IPS-20b (cell line): ENCODE results near the gene FCRL5.

ENCODE experiments used
- H3K27ac ChIP-seq: one replicate; pipeline ENCODE4 v1.5.1; 2013; ENCODE audit warnings: low read length
- H3K27me3 ChIP-seq: 2 replicates; pipeline ENCODE4 v1.6.1; 2013; ENCODE audit warnings: mild to moderate bottlenecking, low read length, inconsistent platforms; ENCODE audit not compliant: insufficient read depth
- H3K36me3 ChIP-seq: 2 replicates; pipeline ENCODE4 v1.6.1; 2013; ENCODE audit warnings: low read depth, mild to moderate bottlenecking, inconsistent platforms, low read length, moderate library complexity; ENCODE audit not compliant: insufficient read depth
- H3K4me1 ChIP-seq: 2 replicates; pipeline ENCODE4 v1.6.1; 2013; ENCODE audit warnings: mild to moderate bottlenecking, control low read depth, inconsistent platforms, low read length, moderate library complexity; ENCODE audit not compliant: insufficient read depth
- H3K4me3 ChIP-seq: 2 replicates; pipeline ENCODE4 v1.5.1; 2013; ENCODE audit warnings: mild to moderate bottlenecking, low read length, inconsistent platforms
- H3K9ac ChIP-seq: 2 replicates; pipeline ENCODE4 v1.6.1; 2013; ENCODE audit warnings: low read depth, mild to moderate bottlenecking, inconsistent platforms, low read length, moderate library complexity
- H3K9me3 ChIP-seq: 2 replicates; pipeline ENCODE4 v1.6.1; 2013; ENCODE audit warnings: mild to moderate bottlenecking, low read depth, low read length, inconsistent platforms; ENCODE audit not compliant: insufficient read depth

FCRL5 gene

DNA sequence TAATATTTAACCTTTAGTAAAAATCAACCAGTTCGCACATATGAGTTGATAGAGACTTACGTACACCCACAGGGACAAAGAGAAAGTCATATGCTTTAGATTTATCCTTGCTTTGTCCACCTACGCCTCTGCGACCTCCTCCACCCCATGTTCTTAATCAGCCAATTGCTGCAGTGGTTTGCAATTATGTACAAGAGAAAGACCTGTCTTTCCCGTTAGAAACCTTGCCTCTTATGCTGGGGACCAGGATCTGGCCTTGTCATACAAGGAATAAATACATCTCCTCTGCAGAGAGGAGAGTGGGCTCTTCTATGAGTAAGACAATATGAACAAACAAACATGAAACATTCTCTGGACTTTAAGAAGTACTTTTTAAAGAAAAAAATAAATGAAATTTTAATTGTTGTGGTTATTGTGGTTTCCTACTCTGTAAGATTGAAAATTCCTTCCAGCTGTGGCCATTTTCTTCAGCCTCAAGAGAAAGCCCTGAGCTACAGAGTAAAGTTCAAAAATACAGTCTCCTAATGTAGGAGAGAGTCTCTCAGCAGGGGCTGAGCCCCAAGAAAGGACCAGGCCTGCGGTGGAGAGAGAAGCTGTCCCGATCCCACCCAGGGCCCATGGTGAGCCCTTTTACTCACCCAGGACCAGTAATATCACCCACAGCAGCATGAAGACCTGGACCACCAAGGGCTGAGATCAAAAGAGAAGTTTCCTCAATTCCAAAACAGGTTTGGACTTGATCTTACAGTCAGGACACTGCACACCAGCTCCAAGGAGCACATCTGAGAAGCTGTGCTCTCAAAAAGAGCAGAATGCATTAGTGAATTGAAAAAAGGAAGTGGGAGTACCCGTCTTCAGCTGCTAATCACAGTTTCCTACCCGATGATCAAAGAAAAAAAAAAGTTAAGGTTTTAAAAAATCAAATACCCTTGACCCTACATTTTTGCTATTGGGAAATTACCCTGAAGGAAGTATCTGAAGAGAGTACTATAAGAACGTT, at the start of gene FCRL5:
FCRL5 (minus strand) TSS at position 822 of the 1,000 bp plus-strand sequence; CDS start at position 669, 153 bp downstream.
- H3K36me3 ChIP-seq: no peaks in the 10 kb centered on the region
- H3K27ac ChIP-seq: no peak within 1 kb of the TSS
- no peaks in the 10 kb centered on the region for H3K4me1 ChIP-seq
- H3K4me3 ChIP-seq: no peak within 1 kb of the TSS
- H3K9ac ChIP-seq: no peak within 1 kb of the TSS
- no peaks in the 10 kb centered on the region for H3K9me3 ChIP-seq
- H3K27me3 ChIP-seq: no peaks in the 10 kb centered on the region

- no peaks in the 10 kb centered on the region for H3K27me3 ChIP-seq
- H3K9me3 ChIP-seq: no peaks in the 10 kb centered on the region
- no peak overlapping the region for H3K27ac ChIP-seq
- H3K4me3 ChIP-seq: no peak overlapping the region
- H3K9ac ChIP-seq: no peak overlapping the region
- no peaks in the 10 kb centered on the region for H3K36me3 ChIP-seq
- H3K4me1 ChIP-seq: no peaks in the 10 kb centered on the region
Measured at GRCh38 chr1:157600236-157600635, 47.9 kb upstream of the FCRL5 start.

- no peaks in the 10 kb centered on the region for H3K9me3 ChIP-seq
- H3K4me3 ChIP-seq: no peak within 1 kb of the TSS
- H3K27me3 ChIP-seq: no peaks in the 10 kb centered on the region
- H3K27ac ChIP-seq: no peak within 1 kb of the TSS
- H3K9ac ChIP-seq: no peak within 1 kb of the TSS
- no peaks in the 10 kb centered on the region for H3K4me1 ChIP-seq
- no peaks in the 10 kb centered on the region for H3K36me3 ChIP-seq
Measured at GRCh38 chr1:157597959-157598667, 45.8 kb upstream of the FCRL5 start, which contains the start of gene FCRL4. TSS of gene FCRL4 (minus strand) at chr1:157598085. CDS start at chr1:157597944, 141 bp downstream.

DNA sequence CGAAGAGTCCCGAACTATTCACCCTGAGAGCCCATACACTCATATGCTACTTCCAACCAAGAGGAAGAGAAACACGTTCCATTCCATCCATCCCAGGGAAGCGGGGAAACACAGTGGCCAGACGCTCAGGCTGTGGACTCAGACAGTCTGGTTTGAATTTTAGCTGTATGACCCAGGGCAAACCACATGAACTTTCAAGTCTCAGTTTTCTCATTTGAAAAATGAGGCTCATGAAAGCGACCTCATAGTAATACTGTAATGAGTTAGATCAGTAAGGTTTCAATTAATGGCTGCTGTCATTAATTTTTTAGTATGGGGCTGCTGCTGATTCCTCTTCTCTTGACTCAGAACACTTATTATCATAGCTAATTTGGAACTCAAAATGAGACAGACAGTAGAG, 44.1 kb upstream of the FCRL5 start:
- no peaks in the 10 kb centered on the region for H3K9me3 ChIP-seq
- H3K4me1 ChIP-seq: no peaks in the 10 kb centered on the region
- H3K27me3 ChIP-seq: no peaks in the 10 kb centered on the region
- H3K36me3 ChIP-seq: no peaks in the 10 kb centered on the region
- no peak overlapping the region for H3K4me3 ChIP-seq
- H3K27ac ChIP-seq: no peak overlapping the region
- H3K9ac ChIP-seq: no peak overlapping the region

GRCh38 chr1:157595356-157595755, 43.0 kb upstream of the FCRL5 start:
- Histone ChIP-seq H3K4me1 (no peaks in the 10 kb centered on the region), H3K9ac (no peak overlapping the region), H3K36me3 (no peaks in the 10 kb centered on the region), H3K9me3 (no peaks in the 10 kb centered on the region), H3K4me3 (no peak overlapping the region), H3K27me3 (no peaks in the 10 kb centered on the region), H3K27ac (no peak overlapping the region)

DNA sequence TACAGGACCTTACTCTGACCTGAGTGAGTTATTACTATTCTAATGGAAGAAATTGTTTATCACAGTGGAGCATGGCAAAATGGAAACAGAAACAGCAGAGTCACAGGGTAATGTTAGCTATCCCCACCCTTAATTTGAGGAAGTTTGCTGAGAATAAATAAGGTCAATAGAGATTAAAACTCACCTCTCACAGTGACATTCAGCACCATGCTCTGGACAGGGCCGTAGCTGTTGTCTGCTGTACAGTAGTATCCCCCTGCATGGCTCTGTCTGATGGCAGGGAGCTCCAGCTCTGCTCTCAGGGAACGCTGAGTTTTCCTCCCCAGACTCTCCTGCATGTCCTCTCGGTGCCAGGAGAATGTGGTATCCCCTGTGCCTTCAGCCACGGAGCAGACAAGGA, 33.7 kb upstream of the FCRL5 start:
- H3K27me3 ChIP-seq: no peaks in the 10 kb centered on the region
- no peak overlapping the region for H3K9ac ChIP-seq
- no peak overlapping the region for H3K27ac ChIP-seq
- H3K36me3 ChIP-seq: no peaks in the 10 kb centered on the region
- no peak overlapping the region for H3K4me3 ChIP-seq
- peaks cover 9% of the 10 kb centered on the region for H3K4me1 ChIP-seq
- H3K9me3 ChIP-seq: no peaks in the 10 kb centered on the region

- Histone ChIP-seq H3K4me1 (peaks cover 9% of the 10 kb centered on the region), H3K27ac (no peak overlapping the region)
Measured at GRCh38 chr1:157584503-157584902, 32.2 kb upstream of the FCRL5 start.

GRCh38 chr1:157580828-157581210, 28.5 kb upstream of the FCRL5 start:
- Histone ChIP-seq H3K9me3 (no peaks in the 10 kb centered on the region), H3K27ac (no peak overlapping the region), H3K36me3 (no peaks in the 10 kb centered on the region), H3K27me3 (no peaks in the 10 kb centered on the region), H3K9ac (no peak overlapping the region), H3K4me1 (no peaks in the 10 kb centered on the region), H3K4me3 (no peak overlapping the region)

More at GRCh38 chr1:157584503-157584902, 32.2 kb upstream of the FCRL5 start:
- H3K27me3 ChIP-seq: no peaks in the 10 kb centered on the region
- H3K9ac ChIP-seq: no peak overlapping the region
- no peaks in the 10 kb centered on the region for H3K36me3 ChIP-seq
- no peak overlapping the region for H3K4me3 ChIP-seq
- H3K9me3 ChIP-seq: no peaks in the 10 kb centered on the region

DNA sequence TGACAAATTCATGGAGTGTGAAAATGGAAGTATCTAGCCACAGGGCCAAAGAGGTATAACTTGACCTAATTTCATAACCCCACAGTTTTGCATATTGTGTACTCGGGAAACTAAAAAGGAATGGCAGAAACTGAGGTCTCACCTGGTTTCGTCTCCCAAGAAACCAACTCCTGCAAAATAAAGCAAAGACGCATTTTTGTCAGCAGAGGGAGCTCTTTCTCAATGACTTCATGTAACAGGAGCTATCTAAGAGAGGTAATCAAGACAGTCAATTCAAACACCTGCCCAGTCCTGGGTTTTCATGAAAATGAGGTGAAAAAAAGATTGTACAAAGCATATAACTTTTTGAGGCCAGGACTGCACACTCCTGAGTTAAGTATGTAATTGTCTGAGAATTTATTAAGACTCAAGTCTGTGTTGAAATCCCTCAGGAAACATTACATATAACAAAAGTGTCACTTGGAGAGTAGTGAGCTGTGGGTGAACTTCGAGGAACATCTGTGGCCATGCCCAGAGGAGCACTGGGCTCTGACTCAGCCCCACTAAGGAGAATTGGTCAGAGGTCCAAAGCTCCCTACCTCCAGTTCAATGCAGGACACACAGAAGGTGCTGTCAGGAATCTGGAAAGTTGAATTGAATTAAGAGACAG, 28.0 kb upstream of the FCRL5 start:
- H3K9me3 ChIP-seq: no peaks in the 10 kb centered on the region
- no peaks in the 10 kb centered on the region for H3K4me1 ChIP-seq
- H3K27ac ChIP-seq: no peak overlapping the region
- no peak overlapping the region for H3K9ac ChIP-seq
- H3K27me3 ChIP-seq: no peaks in the 10 kb centered on the region
- no peak overlapping the region for H3K4me3 ChIP-seq
- H3K36me3 ChIP-seq: no peaks in the 10 kb centered on the region

DNA sequence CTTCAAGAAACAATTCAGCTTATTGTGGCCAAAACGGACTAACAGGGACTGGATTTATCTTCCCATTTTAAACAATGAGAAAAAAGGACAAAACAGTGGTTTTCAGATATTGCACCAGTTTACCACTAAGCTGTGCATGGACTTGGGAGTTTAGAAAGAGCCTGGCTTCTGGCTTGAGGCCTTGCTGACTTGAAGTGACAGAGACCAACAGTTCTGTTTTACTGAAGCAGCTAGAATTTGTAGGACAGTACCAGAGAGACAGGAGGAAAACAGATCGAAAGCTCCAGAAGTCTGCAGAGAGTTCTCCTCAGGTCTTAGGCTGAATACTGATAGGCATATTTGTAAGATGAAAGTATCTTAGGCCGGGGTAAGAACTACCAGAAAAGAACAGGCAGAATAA, 25.1 kb upstream of the FCRL5 start:
- Histone ChIP-seq H3K27ac (no peak overlapping the region), H3K36me3 (no peaks in the 10 kb centered on the region), H3K4me3 (no peak overlapping the region), H3K27me3 (no peaks in the 10 kb centered on the region), H3K9me3 (no peaks in the 10 kb centered on the region), H3K9ac (no peak overlapping the region), H3K4me1 (no peaks in the 10 kb centered on the region)

DNA sequence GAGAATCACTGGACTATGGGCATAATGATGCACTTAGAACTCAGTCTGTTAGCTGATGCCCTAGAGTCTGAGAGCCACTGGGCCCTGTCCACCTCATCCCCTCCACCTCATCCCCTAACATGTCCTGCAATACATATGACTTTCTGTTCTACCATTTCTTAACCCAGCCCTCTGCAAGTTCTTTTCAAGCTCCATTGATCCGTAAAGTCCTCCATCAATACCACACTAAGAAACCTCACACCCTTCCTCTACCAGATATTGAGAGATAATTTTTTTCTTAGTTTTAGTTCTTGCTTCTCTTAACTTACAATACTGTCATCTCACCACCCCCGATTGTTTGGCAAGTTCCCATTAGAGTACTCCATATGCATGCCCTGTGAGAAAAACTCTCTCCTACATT, 23.4 kb upstream of the FCRL5 start:
- no peaks in the 10 kb centered on the region for H3K36me3 ChIP-seq
- no peaks in the 10 kb centered on the region for H3K9me3 ChIP-seq
- no peaks in the 10 kb centered on the region for H3K27me3 ChIP-seq
- H3K27ac ChIP-seq: no peak overlapping the region
- H3K9ac ChIP-seq: no peak overlapping the region
- no peak overlapping the region for H3K4me3 ChIP-seq
- no peaks in the 10 kb centered on the region for H3K4me1 ChIP-seq
